Astrocyte of the cerebellum (primary cell): ENCODE measurements around the gene THPO.

ENCODE experiments used
- DNase-seq: peaks from one replicate; pipeline ENCODE4 v3.0.0-alpha.2; 2011; ENCODE audit warnings: low read depth
- H3K4me3 ChIP-seq: 2 replicates; pipeline ENCODE4 v1.5.1; 2011; ENCODE audit warnings: mild to moderate bottlenecking, low read depth, low read length, moderate library complexity
- CTCF ChIP-seq: IDR thresholded peaks from 2 replicates; pipeline ENCODE4 v1.5.1; 2012; ENCODE audit warnings: low read length, low read depth, moderate library complexity, mild to moderate bottlenecking; ENCODE audit errors: missing control alignments
- in situ Hi-C: cut with HindIII; loops from 2 replicates; pipeline ENCODE4 v1.10.0; 2017; ENCODE audit warnings: low sequenced_read_pairs

THPO gene

DNA sequence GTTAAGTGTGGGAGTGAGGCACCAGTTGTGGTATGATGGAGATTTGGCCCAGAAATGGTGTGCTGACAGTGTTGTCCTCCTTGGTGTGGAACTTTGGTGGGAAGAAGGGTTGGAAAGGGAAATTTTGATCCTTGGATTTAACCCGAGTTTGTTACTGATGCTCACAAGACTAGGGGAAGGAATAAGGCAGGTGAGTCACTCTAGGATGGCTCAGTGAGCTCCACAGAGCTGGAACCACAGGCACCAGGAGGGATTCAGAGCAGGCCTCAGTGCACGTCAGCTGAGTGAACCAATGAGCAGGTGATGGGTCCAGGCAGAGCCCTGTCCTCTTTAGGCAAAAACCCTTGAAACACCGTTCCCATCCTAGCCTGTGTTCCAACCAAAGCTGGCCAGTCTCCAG lies 13.3 kb upstream of the THPO start:
- H3K4me3 ChIP-seq = no peak overlapping the region

DNA sequence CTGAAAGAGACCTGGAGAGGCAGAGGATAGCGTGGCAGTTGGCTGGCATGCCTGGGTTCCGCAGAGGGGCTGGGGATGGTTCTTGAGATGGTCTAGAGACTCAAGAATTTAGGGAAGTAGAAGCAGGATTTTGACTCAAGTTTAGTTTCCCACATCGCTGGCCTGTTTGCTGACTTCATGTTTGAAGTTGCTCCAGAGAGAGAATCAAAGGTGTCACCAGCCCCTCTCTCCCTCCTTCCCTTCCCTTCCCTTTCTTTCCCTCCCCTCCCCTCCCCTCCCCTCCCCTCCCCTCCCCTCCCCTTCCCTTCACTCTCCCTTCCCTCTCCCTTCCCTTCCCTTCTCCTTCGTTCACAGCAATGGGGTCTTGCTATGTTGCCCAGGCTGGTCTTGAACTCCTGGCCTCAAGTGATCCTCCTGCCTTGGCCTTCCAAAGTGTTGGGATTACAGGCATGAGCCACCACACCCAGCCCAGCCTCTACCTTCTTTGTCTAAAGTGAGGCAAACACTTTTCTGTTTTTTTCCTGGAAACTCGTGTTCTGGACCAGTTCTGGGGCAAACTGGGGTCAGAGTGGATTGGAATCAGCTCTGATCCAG lies 12.0 kb upstream of the THPO start:
- TF ChIP-seq CTCF = no peak
- no peak overlapping the region for H3K4me3 ChIP-seq
- in situ Hi-C loops = no loop called here
- DNase-seq = no peak

More for the DNA sequence above, 13.3 kb upstream of the THPO start:
- no peak for TF ChIP-seq CTCF
- in situ Hi-C loops = no loop called here
- DNase-seq = no peak

DNA sequence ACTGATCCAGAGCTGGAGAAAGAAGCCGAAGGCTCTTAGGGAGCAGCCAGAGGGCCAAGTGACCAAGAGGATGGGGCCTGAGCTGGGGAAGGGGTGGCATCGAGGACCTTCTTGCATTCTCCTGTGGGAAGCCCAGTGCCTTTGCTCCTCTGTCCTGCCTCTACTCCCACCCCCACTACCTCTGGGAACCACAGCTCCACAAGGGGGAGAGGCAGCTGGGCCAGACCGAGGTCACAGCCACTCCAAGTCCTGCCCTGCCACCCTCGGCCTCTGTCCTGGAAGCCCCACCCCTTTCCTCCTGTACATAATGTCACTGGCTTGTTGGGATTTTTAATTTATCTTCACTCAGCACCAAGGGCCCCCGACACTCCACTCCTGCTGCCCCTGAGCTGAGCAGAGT lies 11.4 kb upstream of the THPO start:
- DNase-seq = no peak
- in situ Hi-C loops = no loop called here
- H3K4me3 ChIP-seq = no peak overlapping the region
- no peak for TF ChIP-seq CTCF

- no peak for DNase-seq
- no peak for TF ChIP-seq CTCF
- no peak overlapping the region for H3K4me3 ChIP-seq
- in situ Hi-C loops = no loop called here
These were observed 10.9 kb upstream of the THPO start for GRCh38 chr3:184388936-184389230.

- no peak for DNase-seq
- in situ Hi-C loops = no loop called here
- H3K4me3 ChIP-seq = no peak overlapping the region
- no peak for TF ChIP-seq CTCF
These were observed 10.3 kb upstream of the THPO start for GRCh38 chr3:184388164-184388935.

DNA sequence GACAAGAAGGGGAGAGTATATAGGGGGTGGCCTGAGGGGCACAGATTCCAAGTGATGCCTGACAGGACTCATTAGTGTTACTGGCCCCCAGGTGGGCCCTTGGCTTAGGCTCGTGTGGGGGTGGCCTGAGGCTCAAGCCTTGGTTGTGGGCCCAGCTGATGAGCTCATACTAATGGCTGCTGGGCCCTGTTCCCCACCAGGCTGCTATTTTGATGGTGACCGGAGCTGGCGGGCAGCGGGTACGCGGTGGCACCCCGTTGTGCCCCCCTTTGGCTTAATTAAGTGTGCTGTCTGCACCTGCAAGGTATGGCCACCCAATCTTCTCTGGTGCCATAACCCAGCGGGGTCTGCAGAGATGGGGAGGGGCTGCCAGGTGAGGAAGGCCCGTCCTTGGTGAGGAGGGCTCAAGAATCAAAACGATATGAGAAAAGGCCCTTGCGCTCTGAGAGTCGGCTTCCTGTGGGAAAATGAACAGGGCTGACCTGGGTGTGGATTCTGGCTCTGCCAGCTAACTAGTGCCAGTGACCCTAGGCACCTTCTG lies 9.2 kb upstream of the THPO start:
- no peak for DNase-seq
- H3K4me3 ChIP-seq = no peak overlapping the region
- no peak for TF ChIP-seq CTCF
- in situ Hi-C loops = no loop called here
